Measurements from ENCODE around the gene PRRG3.

PRRG3 gene

GRCh38 chrX:151743651-151744470 lies 48.6 kb downstream of the PRRG3 start:
- no peak for DNase-seq (ENCODE audit: low read depth)

GRCh38 chrX:151745651-151746050 lies 50.4 kb downstream of the PRRG3 start:
- no peak for DNase-seq (ENCODE audit: low read depth)

- DNase-seq (ENCODE audit: low read depth), result no peak
Observed at GRCh38 chrX:151746502-151746901, 51.2 kb downstream of the PRRG3 start.

- no peak for DNase-seq (ENCODE audit: low read depth)
Observed at GRCh38 chrX:151750511-151750910, 55.3 kb downstream of the PRRG3 start.

GRCh38 chrX:151752847-151753246 lies 57.6 kb downstream of the PRRG3 start:
- DNase-seq (ENCODE audit: low read depth), result no peak

DNA sequence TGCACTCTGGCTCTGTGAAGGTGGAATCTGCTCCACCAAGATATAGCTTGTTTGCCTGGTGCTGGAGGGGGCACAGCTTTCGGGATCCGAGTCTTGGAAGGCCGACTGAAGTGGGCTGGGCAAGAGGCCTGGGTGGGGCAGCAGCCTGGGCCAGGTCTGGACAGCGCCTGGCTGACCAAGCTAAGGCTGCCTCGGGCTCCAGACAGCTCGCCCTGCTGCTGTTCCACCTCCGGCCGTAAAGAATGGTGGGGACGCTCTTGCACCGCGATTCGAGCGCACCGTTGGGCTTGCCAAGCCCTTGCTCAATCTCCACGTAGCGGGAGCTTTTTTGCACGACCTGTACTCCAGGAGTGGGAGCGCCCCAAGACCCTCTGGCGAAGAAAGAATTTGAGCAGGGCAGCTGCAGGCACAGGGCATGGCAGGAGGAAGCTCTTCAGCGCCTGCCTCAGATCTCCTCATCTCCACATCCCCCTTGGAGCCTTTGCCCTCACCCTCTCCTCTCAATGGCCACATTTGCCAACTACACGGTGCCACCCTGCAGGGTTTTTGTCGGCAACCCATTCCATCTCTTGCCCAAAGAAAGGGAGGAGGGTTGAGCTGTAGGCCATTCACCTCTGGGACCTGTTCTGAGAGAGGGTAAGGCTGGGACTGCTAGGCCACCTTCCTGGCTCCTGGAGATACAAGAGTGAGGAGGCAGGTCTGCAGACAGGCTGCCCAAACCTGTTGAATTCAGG lies 58.2 kb downstream of the PRRG3 start:
- DNase-seq (ENCODE audit: low read depth), result no peak

DNA sequence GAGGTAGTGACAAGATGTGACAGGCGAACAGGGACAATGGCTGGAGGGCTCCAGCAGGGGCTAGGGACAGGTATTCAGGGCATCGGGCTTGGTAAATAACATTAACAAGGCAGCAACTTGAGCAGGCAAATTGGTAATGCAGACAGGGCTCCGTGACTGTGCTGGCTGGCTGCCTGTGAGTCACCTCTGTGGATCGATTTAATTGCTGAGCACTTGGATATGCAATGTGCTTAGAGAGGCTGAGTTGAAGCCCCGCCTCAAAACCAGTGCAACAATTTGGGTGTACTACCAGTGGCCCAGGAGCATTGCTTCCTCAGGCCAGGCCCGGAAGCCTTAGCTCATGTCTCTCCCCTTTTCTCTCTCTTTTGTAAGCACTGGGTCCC lies 58.8 kb downstream of the PRRG3 start:
- DNase-seq (ENCODE audit: low read depth), result no peak

GRCh38 chrX:151754641-151755215 lies 59.5 kb downstream of the PRRG3 start:
- no peak for DNase-seq (ENCODE audit: low read depth)

Measured in stimulated activated CD8-positive, alpha-beta memory T cell treated with anti-CD3 and anti-CD28 coated beads, Interleukin-15, amount 100 ng/mL, for 24 hours (primary cell).